OCI-LY3 (cell line): ENCODE data around the gene CARD6.

Experiments used
- H2AFZ ChIP-seq: fragments of 200-600, 300-600 bp; shearing (Covaris generic); 2 replicates; pipeline ENCODE4 v1.6.0; 2014; ENCODE audit warnings: antibody characterized with exemption, low read depth, low read length
- H3K27ac ChIP-seq: fragments of 200-600, 300-600 bp; sonication (generic); 2 replicates; pipeline ENCODE4 v1.5.1; 2014; ENCODE audit warnings: mild to moderate bottlenecking, low read length, moderate library complexity, mixed read lengths
- H3K27me3 ChIP-seq: fragments of 200-600, 300-600 bp; sonication (generic); 2 replicates; pipeline ENCODE4 v1.6.1; 2014; ENCODE audit warnings: low read depth, low read length, mixed read lengths
- H3K36me3 ChIP-seq: fragments of 200-600, 300-600 bp; sonication (generic); replicated peaks from 2 replicates; pipeline ENCODE3; 2014; ENCODE audit warnings: low read depth, low read length, mixed read lengths
- H3K4me1 ChIP-seq: fragments of 300-600, 200-600 bp; sonication (generic); 2 replicates; pipeline ENCODE4 v1.6.1; 2014; ENCODE audit warnings: low read length, mixed read lengths
- H3K4me2 ChIP-seq: fragments of 200-600, 300-600 bp; sonication (generic); 2 replicates; pipeline ENCODE4 v1.6.1; 2014; ENCODE audit warnings: low read length, mixed read lengths
- H3K4me3 ChIP-seq: fragments of 300-600, 200-600 bp; sonication (generic); 2 replicates; pipeline ENCODE4 v1.5.1; 2014; ENCODE audit warnings: antibody characterized with exemption, mild to moderate bottlenecking, low read length, moderate library complexity
- H3K79me2 ChIP-seq: fragments of 300-600, 200-600 bp; shearing (Covaris generic); 2 replicates; pipeline ENCODE4 v1.6.1; 2014; ENCODE audit warnings: mild to moderate bottlenecking, low read length, mixed read lengths
- H3K9ac ChIP-seq: fragments of 300-600, 200-600 bp; shearing (Covaris generic); 2 replicates; pipeline ENCODE4 v1.6.0; 2014; ENCODE audit warnings: mild to moderate bottlenecking, low read length, moderate library complexity
- H3K9me3 ChIP-seq: fragments of 200-600, 300-600 bp; shearing (Covaris generic); 2 replicates; pipeline ENCODE4 v1.6.1; 2014; ENCODE audit warnings: low read length, mixed read lengths; ENCODE audit not compliant: insufficient read depth
- H4K20me1 ChIP-seq: fragments of 200-600, 300-600 bp; sonication (generic); 2 replicates; pipeline ENCODE4 v1.6.1; 2016; ENCODE audit warnings: low read length, mixed read lengths; ENCODE audit not compliant: insufficient read depth
- CTCF ChIP-seq: fragments of 200-600, 300-600 bp; sonication (generic); IDR thresholded peaks from 2 replicates; pipeline ENCODE4 v1.5.1; 2014; ENCODE audit warnings: antibody characterized with exemption, low read length, low read depth
- EZH2phosphoT487 ChIP-seq: fragments of 200-600 bp; shearing (Covaris generic); IDR thresholded peaks from 2 replicates; pipeline ENCODE4 v1.6.1; 2018; ENCODE audit warnings: antibody characterized with exemption, mixed run types, low read depth

The CARD6 gene

GRCh38 chr5:40827188-40827977 is 13.8 kb upstream of the CARD6 start:
- Histone ChIP-seq H3K9me3 (no peaks in the 10 kb centered on the region), H3K27ac (no peak overlapping the region), H3K9ac (no peak overlapping the region), H3K4me1 (peaks cover 10% of the 10 kb centered on the region), H3K4me3 (no peak overlapping the region), H4K20me1 (peaks cover 62% of the 10 kb centered on the region), H2AFZ (no peak overlapping the region), H3K36me3 (peaks cover 56% of the 10 kb centered on the region), H3K79me2 (peaks cover 32% of the 10 kb centered on the region), H3K27me3 (no peaks in the 10 kb centered on the region), H3K4me2 (no peak overlapping the region)
- no peak for TF ChIP-seq EZH2phosphoT487
- no peak for TF ChIP-seq CTCF

- Histone ChIP-seq H3K4me2 (no peak overlapping the region), H4K20me1 (peaks cover 69% of the 10 kb centered on the region), H3K27me3 (no peaks in the 10 kb centered on the region), H2AFZ (no peak overlapping the region), H3K9me3 (no peaks in the 10 kb centered on the region), H3K9ac (no peak overlapping the region), H3K36me3 (peaks cover 63% of the 10 kb centered on the region), H3K79me2 (peaks cover 39% of the 10 kb centered on the region), H3K27ac (no peak overlapping the region), H3K4me1 (peaks cover 18% of the 10 kb centered on the region), H3K4me3 (no peak overlapping the region)
- TF ChIP-seq CTCF (no peak), EZH2phosphoT487 (no peak)
These were observed 13.0 kb upstream of the CARD6 start for GRCh38 chr5:40828021-40828631.

- Histone ChIP-seq H3K27me3 (no peaks in the 10 kb centered on the region), H3K4me3 (no peak overlapping the region), H3K9me3 (no peaks in the 10 kb centered on the region), H3K9ac (no peak overlapping the region), H3K4me2 (no peak overlapping the region), H2AFZ (no peak overlapping the region), H3K79me2 (peaks cover 48% of the 10 kb centered on the region), H3K36me3 (peaks cover 72% of the 10 kb centered on the region), H4K20me1 (peaks cover 78% of the 10 kb centered on the region), H3K4me1 (peaks cover 25% of the 10 kb centered on the region), H3K27ac (no peak overlapping the region)
- TF ChIP-seq EZH2phosphoT487 (no peak), CTCF (no peak)
These were observed 12.2 kb upstream of the CARD6 start for GRCh38 chr5:40828690-40829661.
